CD14-positive monocyte (primary cell): ENCODE results near the gene ESPNL. TPM values are rescaled to one million over a fixed set of nuclear protein-coding genes. Genes with fewer than 3 reads are reported as not detected.

Experiments used
- DNase-seq, 3 donors: peaks; one replicate each; pipeline ENCODE4 v3.0.0-alpha.2; 2011 to 2022
- H2AFZ ChIP-seq: 2 replicates; pipeline ENCODE4 v1.6.0; 2012; ENCODE audit warnings: mild to moderate bottlenecking, low read depth, low read length, inconsistent platforms; ENCODE audit not compliant: insufficient read depth, poor library complexity, severe bottlenecking
- H3K27ac ChIP-seq, 2 donors: 1 replicate in 1 of 2; 2 replicates in 1 of 2; pipeline ENCODE4 v1.5.1; 2012 to 2013; ENCODE audit warnings: low read length in 2 of 2, control low read depth in 1 of 2, inconsistent platforms in 1 of 2, low read depth in 1 of 2, mild to moderate bottlenecking in 1 of 2
- H3K27me3 ChIP-seq, 2 donors: one replicate each; pipeline versions ENCODE4 v1.6.0 to v1.6.1; 2011 to 2013; ENCODE audit warnings: low read length in 2 of 2; ENCODE audit not compliant: control insufficient read depth in 2 of 2, insufficient read depth in 2 of 2
- H3K36me3 ChIP-seq, 2 donors: replicated peaks in 1 of 2; 1 replicate in 1 of 2; 2 replicates in 1 of 2; pipeline versions ENCODE4 v1.5.1 to v1.6.1; 2012 to 2013; ENCODE audit warnings: low read length in 2 of 2, control low read depth in 1 of 2, inconsistent platforms in 1 of 2, mild to moderate bottlenecking in 1 of 2; ENCODE audit not compliant: insufficient read depth in 2 of 2, control insufficient read depth in 1 of 2
- H3K4me1 ChIP-seq, 2 donors: 1 replicate in 1 of 2; 2 replicates in 1 of 2; pipeline versions ENCODE4 v1.5.1 to v1.6.1; 2012 to 2013; ENCODE audit warnings: low read length in 2 of 2, control low read depth in 1 of 2, inconsistent platforms in 1 of 2, mild to moderate bottlenecking in 1 of 2, moderate library complexity in 1 of 2; ENCODE audit not compliant: insufficient read depth in 2 of 2, control insufficient read depth in 1 of 2
- H3K4me2 ChIP-seq: replicated peaks from 2 replicates; pipeline ENCODE3; 2012; ENCODE audit warnings: low read length, moderate library complexity, mild to moderate bottlenecking; ENCODE audit not compliant: poor library complexity, severe bottlenecking; ENCODE audit errors: extremely low read depth
- H3K4me3 ChIP-seq, 3 experiments: fragments of 200-600 bp in 1 of 3; sonication (generic) in 1 of 3; replicated peaks in 1 of 3; 1 replicate in 2 of 3; 2 replicates in 1 of 3; pipeline ENCODE4 v1.5.1; 2011 to 2013; ENCODE audit warnings: low read length in 3 of 3, mild to moderate bottlenecking in 3 of 3, control low read depth in 2 of 3, low read depth in 2 of 3, inconsistent platforms in 1 of 3, moderate library complexity in 1 of 3
- H3K79me2 ChIP-seq: 2 replicates; pipeline ENCODE4 v1.6.0; 2012; ENCODE audit warnings: mild to moderate bottlenecking, control low read depth, inconsistent platforms, low read length, moderate library complexity; ENCODE audit not compliant: insufficient read depth
- H3K9ac ChIP-seq: 2 replicates; pipeline ENCODE4 v1.6.0; 2017; ENCODE audit warnings: low read length, mild to moderate bottlenecking; ENCODE audit not compliant: insufficient read depth, poor library complexity, severe bottlenecking
- H3K9me3 ChIP-seq, 2 donors: replicated peaks in 1 of 2; 1 replicate in 1 of 2; 2 replicates in 1 of 2; pipeline versions ENCODE4 v1.5.1 to v1.6.1; 2012 to 2013; ENCODE audit warnings: low read length in 2 of 2, control low read depth in 1 of 2; ENCODE audit not compliant: control insufficient read depth in 1 of 2, insufficient read depth in 1 of 2
- H4K20me1 ChIP-seq: 2 replicates; pipeline ENCODE4 v1.6.0; 2012; ENCODE audit warnings: mild to moderate bottlenecking, low read length, control low read depth, moderate library complexity; ENCODE audit not compliant: insufficient read depth
- H3K27ac Mint-ChIP-seq, 7 donors: one replicate each; pipeline ENCODE4 v1.8.0; 2020; ENCODE audit warnings: mild to moderate bottlenecking in 7 of 7, mixed read lengths in 7 of 7, moderate library complexity in 6 of 7, inconsistent platforms in 2 of 7
- H3K27me3 Mint-ChIP-seq, 3 donors: one replicate each; pipeline ENCODE4 v1.8.0; 2021 to 2022; ENCODE audit warnings: low read depth in 3 of 3, mild to moderate bottlenecking in 3 of 3, mixed read lengths in 3 of 3, moderate library complexity in 3 of 3, inconsistent platforms in 1 of 3
- H3K36me3 Mint-ChIP-seq, 2 donors: one replicate each; pipeline ENCODE4 v1.8.0; 2020; ENCODE audit warnings: mixed read lengths in 2 of 2, inconsistent platforms in 1 of 2, mild to moderate bottlenecking in 1 of 2
- H3K4me1 Mint-ChIP-seq: one replicate; pipeline ENCODE4 v1.8.0; 2020; ENCODE audit warnings: mild to moderate bottlenecking, mixed read lengths
- H3K4me3 Mint-ChIP-seq, 2 donors: one replicate each; pipeline ENCODE4 v1.8.0; 2020; ENCODE audit warnings: mild to moderate bottlenecking in 2 of 2, mixed read lengths in 2 of 2, moderate library complexity in 1 of 2
- H3K9me3 Mint-ChIP-seq, 7 donors: one replicate each; pipeline ENCODE4 v1.8.0; 2020 to 2022; ENCODE audit warnings: mixed read lengths in 7 of 7, mild to moderate bottlenecking in 6 of 7, moderate library complexity in 6 of 7, inconsistent platforms in 2 of 7
- WGBS: methylation state at CpG from one replicate; pipeline ENCODE4 v1.1.5; 2013; ENCODE audit warnings: missing lambda C conversion rate; ENCODE audit not compliant: insufficient coverage; 5-methylcytosine and 5-hydroxymethylcytosine counted together
- intact Hi-C, 2 donors: fragments of 100-400 bp; cut with micrococcal nuclease; formaldehyde crosslinking; loops; one replicate each; pipeline versions ENCODE4 v1.15.0 to v1.15.1; 2023
- polyA plus RNA-seq, 3 donors: library from polyadenylated mRNA; depleted of rRNA in 1 of 3; unstranded in 2 of 3; stranded (reverse) in 1 of 3; fragments of 300-500 nt in 2 of 3; fragments of >200 nt in 1 of 3; fragmentation: Illumina TruSeq in 2 of 3; gene quantifications; 1 replicate in 2 of 3; 2 replicates in 1 of 3; pipeline ENCODE4 v1.2.3, GENCODE V29; 2012 to 2021
- TF ChIP-seq, protein P1 (sequence below): fragments of 200-600 bp; IDR thresholded peaks from one replicate; pipeline ENCODE4 v1.8.0; 2022; ENCODE audit warnings: antibody characterized with exemption, mild to moderate bottlenecking

Gene ESPNL
- polyA plus RNA-seq, 3 donors = not detected

DNA sequence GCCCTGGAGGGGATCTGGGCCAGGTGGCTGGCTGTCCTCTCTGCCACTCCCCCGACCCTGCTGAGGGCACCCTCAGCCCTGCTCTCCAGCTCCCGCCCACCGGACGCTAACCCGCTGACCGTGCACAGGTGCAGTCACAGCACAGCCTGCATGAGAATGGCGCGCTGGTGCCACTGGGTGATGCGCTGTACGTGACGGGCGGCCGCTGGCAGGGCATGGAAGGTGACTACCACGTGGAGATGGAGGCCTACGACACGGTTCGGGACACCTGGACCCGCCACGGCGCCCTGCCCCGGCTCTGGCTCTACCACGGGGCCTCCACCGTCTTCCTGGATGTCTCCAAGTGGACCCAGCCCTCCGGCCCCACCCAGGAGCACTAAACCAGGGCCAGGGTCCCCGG, 50.5 kb downstream of the ESPNL start:
- 97% methylated on average over 24 of the region's 25 CpGs for WGBS
- H3K27me3 Mint-ChIP-seq = peaks cover 0 to 3% (median 0%) of the 10 kb centered on the region in 3 donors
- no peaks in the 10 kb centered on the region for H3K4me1 ChIP-seq
- H2AFZ ChIP-seq = no peak overlapping the region
- H4K20me1 ChIP-seq = no peaks in the 10 kb centered on the region
- DNase-seq = no peak
- peaks cover 2 to 5% (median 3%) of the 10 kb centered on the region in 7 donors for H3K9me3 Mint-ChIP-seq
- no peak overlapping the region for H3K4me3 ChIP-seq
- no peaks in the 10 kb centered on the region for H3K36me3 Mint-ChIP-seq
- no peak overlapping the region for H3K4me3 Mint-ChIP-seq
- H3K9me3 ChIP-seq = no peaks in the 10 kb centered on the region
- no peak overlapping the region for H3K27ac Mint-ChIP-seq
- no peak overlapping the region for H3K27ac ChIP-seq
- TF ChIP-seq, protein P1, sequence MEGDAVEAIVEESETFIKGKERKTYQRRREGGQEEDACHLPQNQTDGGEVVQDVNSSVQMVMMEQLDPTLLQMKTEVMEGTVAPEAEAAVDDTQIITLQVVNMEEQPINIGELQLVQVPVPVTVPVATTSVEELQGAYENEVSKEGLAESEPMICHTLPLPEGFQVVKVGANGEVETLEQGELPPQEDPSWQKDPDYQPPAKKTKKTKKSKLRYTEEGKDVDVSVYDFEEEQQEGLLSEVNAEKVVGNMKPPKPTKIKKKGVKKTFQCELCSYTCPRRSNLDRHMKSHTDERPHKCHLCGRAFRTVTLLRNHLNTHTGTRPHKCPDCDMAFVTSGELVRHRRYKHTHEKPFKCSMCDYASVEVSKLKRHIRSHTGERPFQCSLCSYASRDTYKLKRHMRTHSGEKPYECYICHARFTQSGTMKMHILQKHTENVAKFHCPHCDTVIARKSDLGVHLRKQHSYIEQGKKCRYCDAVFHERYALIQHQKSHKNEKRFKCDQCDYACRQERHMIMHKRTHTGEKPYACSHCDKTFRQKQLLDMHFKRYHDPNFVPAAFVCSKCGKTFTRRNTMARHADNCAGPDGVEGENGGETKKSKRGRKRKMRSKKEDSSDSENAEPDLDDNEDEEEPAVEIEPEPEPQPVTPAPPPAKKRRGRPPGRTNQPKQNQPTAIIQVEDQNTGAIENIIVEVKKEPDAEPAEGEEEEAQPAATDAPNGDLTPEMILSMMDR = no peak
- no peaks in the 10 kb centered on the region for H3K79me2 ChIP-seq
- intact Hi-C loops = no loop called here
- H3K9ac ChIP-seq = no peak overlapping the region
- no peaks in the 10 kb centered on the region for H3K27me3 ChIP-seq
- no peaks in the 10 kb centered on the region for H3K36me3 ChIP-seq
- H3K4me1 Mint-ChIP-seq = no peaks in the 10 kb centered on the region
- no peak overlapping the region for H3K4me2 ChIP-seq

DNA sequence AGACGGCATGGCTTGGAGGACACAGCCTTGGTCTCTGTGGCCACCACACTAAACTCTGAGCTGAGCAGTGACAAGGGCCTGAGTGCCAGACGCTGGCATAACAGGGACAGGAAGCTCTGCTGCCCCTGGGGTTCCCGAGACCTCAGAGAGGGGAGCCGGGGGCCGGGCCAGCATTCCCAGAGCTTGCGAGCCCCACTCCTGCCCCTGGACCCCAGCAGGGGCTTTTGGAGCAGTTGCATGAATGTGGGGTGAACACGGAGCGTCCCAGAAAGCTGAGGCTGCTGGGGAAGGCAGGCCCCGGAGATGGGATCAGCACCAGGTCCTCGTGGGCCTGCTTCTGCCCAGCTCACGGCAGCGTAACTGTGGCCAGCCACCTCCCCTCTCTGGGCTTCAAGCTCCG, 51.1 kb downstream of the ESPNL start:
- DNase-seq = no peak
- Histone ChIP-seq H2AFZ (no peak overlapping the region), H3K36me3 (no peaks in the 10 kb centered on the region), H3K4me2 (no peak overlapping the region), H3K4me1 (no peaks in the 10 kb centered on the region), H3K4me3 (no peak overlapping the region), H3K79me2 (no peaks in the 10 kb centered on the region), H3K9me3 (no peaks in the 10 kb centered on the region), H4K20me1 (no peaks in the 10 kb centered on the region), H3K9ac (no peak overlapping the region), H3K27ac (no peak overlapping the region), H3K27me3 (no peaks in the 10 kb centered on the region)
- Mint-ChIP-seq H3K27me3 (peaks cover 0 to 3% (median 1%) of the 10 kb centered on the region in 3 donors), H3K9me3 (peaks cover 2 to 5% (median 3%) of the 10 kb centered on the region in 7 donors), H3K4me3 (no peak overlapping the region), H3K4me1 (no peaks in the 10 kb centered on the region), H3K36me3 (no peaks in the 10 kb centered on the region), H3K27ac (no peak overlapping the region)
- intact Hi-C loops = no loop called here
- TF ChIP-seq, protein P1 = no peak
- 92% methylated on average over 11 of the region's 13 CpGs for WGBS
